BE2C (cell line): ENCODE results near the gene FN3KRP.

ENCODE experiments used
- DNase-seq: peaks from one replicate; pipeline ENCODE4 v3.0.0-alpha.2; 2020
- H3K27me3 ChIP-seq: fragments of 250-450 bp; sonication (Bioruptor Pico); 2 replicates; pipeline ENCODE4 v1.5.1; 2020; ENCODE audit warnings: mild to moderate bottlenecking
- H3K36me3 ChIP-seq: fragments of 250-450 bp; sonication (Bioruptor Pico); 2 replicates; pipeline ENCODE4 v1.5.1; 2020; ENCODE audit warnings: mild to moderate bottlenecking
- H3K4me1 ChIP-seq: fragments of 250-450 bp; sonication (Bioruptor Pico); 2 replicates; pipeline ENCODE4 v1.5.1; 2020
- H3K4me3 ChIP-seq: 2 replicates; pipeline ENCODE4 v1.5.1; 2011; ENCODE audit warnings: low read depth, low read length
- H3K9me3 ChIP-seq: fragments of 250-450 bp; sonication (Bioruptor Pico); 2 replicates; pipeline ENCODE4 v1.5.1; 2020
- CTCF ChIP-seq: IDR thresholded peaks from 2 replicates; pipeline ENCODE4 v1.5.1; 2012; ENCODE audit warnings: mild to moderate bottlenecking, low read depth, low read length

FN3KRP gene

GRCh38 chr17:82696916-82697807 is 19.3 kb upstream of the FN3KRP start:
- no peak for DNase-seq
- no peaks in the 10 kb centered on the region for H3K4me1 ChIP-seq
- H3K27me3 ChIP-seq, result peaks cover 6% of the 10 kb centered on the region; the same call in 1 of the 2 replicates
- H3K4me3 ChIP-seq, result peak overlapping the region; percentile 55
- TF ChIP-seq CTCF, result no peak
- H3K36me3 ChIP-seq, result no peaks in the 10 kb centered on the region
- H3K9me3 ChIP-seq, result no peaks in the 10 kb centered on the region

GRCh38 chr17:82697808-82698064 is 18.8 kb upstream of the FN3KRP start:
- H3K4me3 ChIP-seq, result peak overlapping the region; percentile 55
- H3K36me3 ChIP-seq, result no peaks in the 10 kb centered on the region
- no peak for TF ChIP-seq CTCF
- H3K4me1 ChIP-seq, result no peaks in the 10 kb centered on the region
- DNase-seq, result no peak
- no peaks in the 10 kb centered on the region for H3K9me3 ChIP-seq
- H3K27me3 ChIP-seq, result peaks cover 6% of the 10 kb centered on the region; the same call in 1 of the 2 replicates

GRCh38 chr17:82698065-82698973 is 18.2 kb upstream of the FN3KRP start, which contains the start of gene RAB40B:
Gene RAB40B, minus strand, starts transcription at chr17:82698698. Its CDS starts 102 bp downstream, at chr17:82698596.
- no peak for TF ChIP-seq CTCF
- Histone ChIP-seq H3K4me1 (no peaks in the 10 kb centered on the region), H3K36me3 (no peaks in the 10 kb centered on the region), H3K27me3 (peaks cover 6% of the 10 kb centered on the region; the same call in 1 of the 2 replicates), H3K4me3 (peak within 1 kb of the TSS; percentile 66), H3K9me3 (no peaks in the 10 kb centered on the region)
- peak; percentile 100 for DNase-seq

GRCh38 chr17:82698974-82699442 is 17.5 kb upstream of the FN3KRP start:
- no peak for TF ChIP-seq CTCF
- H3K4me3 ChIP-seq, result peak overlapping the region; percentile 66
- DNase-seq, result no peak

GRCh38 chr17:82699551-82699950 is 17.0 kb upstream of the FN3KRP start:
- Histone ChIP-seq H3K4me3 (no peak overlapping the region), H3K36me3 (no peaks in the 10 kb centered on the region), H3K4me1 (no peaks in the 10 kb centered on the region), H3K27me3 (peaks cover 6% of the 10 kb centered on the region; the same call in 1 of the 2 replicates), H3K9me3 (no peaks in the 10 kb centered on the region)
- no peak for DNase-seq
- no peak for TF ChIP-seq CTCF

More at GRCh38 chr17:82698974-82699442, 17.5 kb upstream of the FN3KRP start:
- no peaks in the 10 kb centered on the region for H3K9me3 ChIP-seq
- no peaks in the 10 kb centered on the region for H3K36me3 ChIP-seq
- no peaks in the 10 kb centered on the region for H3K4me1 ChIP-seq
- H3K27me3 ChIP-seq, result peaks cover 6% of the 10 kb centered on the region; the same call in 1 of the 2 replicates
